AG09309 (cell line): ENCODE data around the gene TIMP2.
A peak's percentile ranks its signal among the peaks of the same experiment; 100 is the strongest.
"Not testable (repeated sequence)": the region's sequence is repeated elsewhere in the genome, so short reads cannot be mapped to it uniquely, and the experiment has no call there.

Experiments used
- DNase-seq: peaks from one replicate; pipeline ENCODE4 v3.0.0-alpha.2; 2010; ENCODE audit warnings: low read depth
- H3K4me3 ChIP-seq: 2 replicates; pipeline ENCODE4 v1.5.1; 2011; ENCODE audit warnings: mild to moderate bottlenecking, low read depth, low read length, moderate library complexity; ENCODE audit not compliant: control insufficient read depth
- TF ChIP-seq, protein P1 (sequence below): IDR thresholded peaks from 2 replicates; pipeline ENCODE4 v1.5.1; 2011; ENCODE audit warnings: mild to moderate bottlenecking, low read depth, low read length, inconsistent platforms; ENCODE audit not compliant: insufficient read depth, control insufficient read depth; ENCODE audit errors: missing control alignments

The TIMP2 gene

DNA sequence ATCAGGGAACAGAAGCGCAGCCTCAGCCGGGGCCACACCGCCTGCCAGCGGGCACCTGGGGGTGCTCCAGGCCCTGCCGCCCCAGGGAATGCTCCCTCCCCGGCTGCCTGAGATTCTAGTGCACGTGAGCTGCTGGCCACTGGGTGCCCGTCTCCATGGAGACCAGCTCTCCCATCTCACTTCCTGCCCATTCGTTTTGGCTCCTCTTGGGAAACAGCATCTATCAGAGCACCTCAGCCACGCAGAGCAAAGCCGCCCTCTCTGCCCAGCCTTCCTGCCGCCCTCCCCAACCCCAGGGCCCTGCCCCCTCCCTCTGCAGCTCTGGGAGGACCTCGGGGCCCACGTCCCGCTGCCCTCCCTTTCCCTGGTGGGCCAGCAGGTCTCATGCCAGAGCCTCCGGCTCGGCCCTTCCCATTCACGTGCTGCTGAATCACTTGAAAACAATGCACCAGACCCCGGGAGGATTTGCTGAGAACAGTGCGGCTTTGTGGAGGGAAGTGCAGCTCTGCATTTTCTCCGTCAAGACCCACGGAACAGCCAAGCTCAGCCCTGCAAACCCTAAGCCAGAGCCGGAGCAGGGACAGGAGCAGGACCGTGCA, 41.6 kb downstream of the TIMP2 start:
- peak overlapping the region; percentile 35 for H3K4me3 ChIP-seq
- DNase-seq: peak; percentile 82
- TF ChIP-seq, protein P1, sequence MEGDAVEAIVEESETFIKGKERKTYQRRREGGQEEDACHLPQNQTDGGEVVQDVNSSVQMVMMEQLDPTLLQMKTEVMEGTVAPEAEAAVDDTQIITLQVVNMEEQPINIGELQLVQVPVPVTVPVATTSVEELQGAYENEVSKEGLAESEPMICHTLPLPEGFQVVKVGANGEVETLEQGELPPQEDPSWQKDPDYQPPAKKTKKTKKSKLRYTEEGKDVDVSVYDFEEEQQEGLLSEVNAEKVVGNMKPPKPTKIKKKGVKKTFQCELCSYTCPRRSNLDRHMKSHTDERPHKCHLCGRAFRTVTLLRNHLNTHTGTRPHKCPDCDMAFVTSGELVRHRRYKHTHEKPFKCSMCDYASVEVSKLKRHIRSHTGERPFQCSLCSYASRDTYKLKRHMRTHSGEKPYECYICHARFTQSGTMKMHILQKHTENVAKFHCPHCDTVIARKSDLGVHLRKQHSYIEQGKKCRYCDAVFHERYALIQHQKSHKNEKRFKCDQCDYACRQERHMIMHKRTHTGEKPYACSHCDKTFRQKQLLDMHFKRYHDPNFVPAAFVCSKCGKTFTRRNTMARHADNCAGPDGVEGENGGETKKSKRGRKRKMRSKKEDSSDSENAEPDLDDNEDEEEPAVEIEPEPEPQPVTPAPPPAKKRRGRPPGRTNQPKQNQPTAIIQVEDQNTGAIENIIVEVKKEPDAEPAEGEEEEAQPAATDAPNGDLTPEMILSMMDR: no peak

DNA sequence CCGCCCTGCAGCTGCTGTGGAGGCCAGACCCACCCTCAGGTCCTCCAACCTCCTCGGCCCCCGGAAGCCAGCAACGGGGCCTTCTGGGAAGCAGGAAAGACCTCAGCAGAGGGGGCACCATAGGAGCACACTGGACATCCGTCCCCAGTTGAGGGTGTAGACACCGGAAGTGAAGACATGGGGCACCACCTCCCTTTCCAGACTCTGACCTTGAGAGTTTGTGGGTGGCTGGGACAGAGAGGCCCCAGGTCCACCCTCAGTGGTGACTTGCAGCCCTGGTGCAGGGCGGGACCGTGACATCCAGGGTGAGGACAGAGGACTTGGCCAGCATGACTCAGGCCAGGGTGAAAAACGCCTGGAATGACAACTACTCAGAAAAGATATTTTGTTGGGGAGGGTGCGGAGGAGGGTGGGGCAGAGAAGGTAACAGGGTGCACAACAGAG, 42.1 kb downstream of the TIMP2 start:
- DNase-seq: peak; percentile 54
- TF ChIP-seq, protein P1: no peak

DNA sequence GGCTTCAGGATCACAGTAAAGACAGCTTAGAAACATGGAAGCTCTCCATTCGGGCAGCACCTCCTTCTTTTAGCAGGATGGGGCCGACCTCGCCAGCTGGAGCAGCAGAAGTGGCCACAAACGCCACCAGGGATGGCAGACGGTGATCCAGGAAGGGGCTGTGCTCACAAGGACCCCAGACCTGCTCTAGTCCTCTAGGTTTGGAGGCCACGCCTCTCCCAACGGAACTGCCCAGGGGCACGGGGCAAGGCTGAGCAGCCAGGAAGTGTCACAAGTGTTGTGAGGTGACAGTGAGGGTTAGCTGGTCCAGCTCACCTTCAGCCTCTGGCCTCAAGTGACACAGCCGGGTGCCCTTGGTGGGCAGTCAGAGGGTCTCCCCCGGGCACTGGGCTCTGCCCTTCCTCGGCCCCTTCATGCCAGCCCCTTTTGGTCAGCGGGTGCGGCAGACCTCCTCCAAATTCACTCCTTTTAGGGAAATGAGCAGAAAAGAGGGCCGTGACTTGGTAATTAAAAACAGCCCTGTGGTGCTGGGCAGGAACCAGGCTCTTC, 42.6 kb downstream of the TIMP2 start:
- no peak overlapping the region for H3K4me3 ChIP-seq
- TF ChIP-seq, protein P1: no peak
- DNase-seq: no peak

More for the DNA sequence above, 42.1 kb downstream of the TIMP2 start:
- H3K4me3 ChIP-seq: peak overlapping the region; percentile 35

DNA sequence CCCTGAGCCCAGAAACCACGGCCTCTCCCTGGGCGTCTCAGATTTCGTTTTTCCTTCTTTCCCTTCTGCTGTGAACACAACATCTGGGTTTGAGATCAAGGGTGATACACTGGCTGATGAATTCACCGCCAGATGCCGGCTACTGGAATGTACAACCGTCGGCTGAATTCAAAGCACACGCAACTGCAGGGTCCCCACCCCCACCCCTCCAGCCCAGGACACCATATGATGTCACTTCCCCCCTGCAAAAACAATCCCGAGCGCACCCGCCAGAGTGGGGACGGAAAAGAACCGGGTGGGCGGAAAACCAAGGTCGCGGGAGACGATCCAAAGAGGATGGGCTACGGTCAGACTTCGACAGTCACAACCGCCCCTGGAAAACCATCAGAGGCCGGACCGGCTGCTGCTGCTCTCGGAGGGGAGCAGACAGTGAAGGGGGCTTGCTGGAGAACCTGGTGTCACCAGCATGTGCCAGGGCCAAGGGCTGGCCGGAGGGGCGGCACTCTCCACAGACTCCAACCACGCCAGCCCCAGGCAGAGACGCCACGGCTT, 45.5 kb downstream of the TIMP2 start:
- TF ChIP-seq, protein P1: no peak
- DNase-seq: peak; percentile 69
- H3K4me3 ChIP-seq: no peak overlapping the region; the same call in 1 of the 2 replicates

DNA sequence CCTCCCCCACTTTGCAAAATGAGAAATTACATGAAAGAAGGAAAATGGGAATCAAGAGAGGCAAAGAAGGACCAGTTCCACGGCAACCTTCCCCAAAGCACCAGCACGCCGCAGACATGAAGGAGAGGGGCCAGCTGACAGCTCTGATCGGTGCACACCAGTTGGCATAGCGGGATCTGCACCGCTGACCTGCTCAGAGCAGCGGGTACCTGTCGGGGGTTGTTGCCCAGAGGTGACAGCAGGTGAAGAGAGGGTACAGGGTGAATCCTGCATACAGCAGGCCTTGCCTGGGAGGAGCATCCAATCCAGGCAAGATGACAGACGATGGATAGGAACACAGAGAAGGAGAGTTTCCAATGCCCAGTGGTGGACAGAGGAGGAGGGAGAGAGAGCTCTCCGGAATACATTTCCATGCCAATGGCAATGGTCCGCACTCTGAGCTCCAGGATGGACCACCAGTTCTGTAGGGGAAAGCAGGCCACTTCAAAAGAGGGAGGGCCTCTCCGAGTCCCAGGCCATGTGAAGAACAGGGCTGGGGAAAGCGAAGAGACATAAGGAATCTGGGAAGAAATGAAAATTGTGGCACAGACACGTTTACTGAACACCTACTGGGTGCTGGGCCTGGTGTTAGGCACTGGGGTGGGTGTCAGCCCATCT, 46.2 kb downstream of the TIMP2 start:
- TF ChIP-seq, protein P1: no peak
- no peak overlapping the region; the same call in 1 of the 2 replicates for H3K4me3 ChIP-seq
- no peak for DNase-seq

DNA sequence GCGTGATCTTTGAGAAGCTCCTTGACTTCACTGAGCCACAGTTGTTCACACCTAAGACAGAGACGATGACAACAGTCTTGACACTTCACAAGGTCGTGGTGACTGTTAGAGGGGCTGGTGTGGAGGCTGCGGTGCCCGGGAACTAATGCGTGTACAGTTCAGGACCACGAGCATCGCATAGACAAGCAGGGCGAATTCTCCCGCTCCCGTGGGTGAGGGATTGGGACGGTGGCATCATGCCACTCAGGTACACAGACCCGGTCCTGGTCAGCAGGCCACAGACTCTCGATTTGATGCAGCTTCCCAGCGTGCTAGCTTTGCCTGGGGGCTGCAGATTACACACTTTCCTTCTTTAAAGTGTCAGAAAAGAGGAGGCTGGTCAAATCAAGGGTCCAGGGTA, 46.9 kb downstream of the TIMP2 start:
- DNase-seq: no peak
- TF ChIP-seq, protein P1: no peak
- no peak overlapping the region for H3K4me3 ChIP-seq

DNA sequence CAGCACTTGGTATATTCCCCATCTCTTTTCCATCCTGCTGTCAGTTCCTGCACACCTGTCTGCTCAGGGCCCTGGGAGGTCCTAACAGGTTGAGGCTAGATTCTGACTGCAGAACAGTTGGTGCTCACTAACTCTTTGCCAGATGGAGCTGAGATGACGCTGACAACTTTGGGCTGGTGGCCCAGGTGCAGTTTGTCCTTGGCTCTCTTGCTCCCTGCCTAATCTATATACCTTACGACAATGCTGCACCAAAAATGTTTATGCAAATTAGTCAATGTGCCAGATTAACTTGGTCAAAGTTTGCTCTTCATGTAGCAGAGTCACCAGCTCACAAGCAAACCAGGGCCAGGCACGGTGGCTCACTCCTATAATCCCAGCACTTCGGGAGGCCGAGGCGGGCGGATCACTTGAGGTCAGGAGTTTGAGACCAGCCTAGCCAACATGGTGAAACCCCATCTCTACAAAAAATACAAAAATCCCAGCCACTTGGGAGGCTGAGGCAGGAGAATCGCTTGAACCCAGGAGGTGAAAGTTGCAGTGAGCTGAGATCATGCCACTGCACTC, 48.2 kb downstream of the TIMP2 start:
- DNase-seq: not testable (repeated sequence)

More for the DNA sequence above, 48.2 kb downstream of the TIMP2 start:
- H3K4me3 ChIP-seq: not testable (repeated sequence)
